C4-2B (cell line): ENCODE results near the gene SPATS2L.

ENCODE experiments used
- H3K27ac ChIP-seq: fragments of 450-650 bp; 2 replicates; pipeline ENCODE4 v1.5.1; 2017
- CTCF ChIP-seq: fragments of 450-650 bp; conservative IDR thresholded peaks from 2 replicates; pipeline ENCODE4 v1.5.1; 2017; ENCODE audit warnings: mild to moderate bottlenecking
- ZFX ChIP-seq: fragments of 450-650 bp; IDR thresholded peaks from 2 replicates; pipeline ENCODE4 v1.6.1; 2017

SPATS2L gene

GRCh38 chr2:200408428-200409316 is 102.2 kb downstream of the SPATS2L start:
- TF ChIP-seq CTCF = no peak
- TF ChIP-seq ZFX = no peak
- H3K27ac ChIP-seq = no peak overlapping the region

- no peak for TF ChIP-seq CTCF
- no peak for TF ChIP-seq ZFX
- H3K27ac ChIP-seq = no peak overlapping the region
Observed at GRCh38 chr2:200411831-200412230, 105.3 kb downstream of the SPATS2L start.

- no peak overlapping the region for H3K27ac ChIP-seq
- TF ChIP-seq ZFX (no peak), CTCF (no peak)
Observed at GRCh38 chr2:200414367-200414766, 107.9 kb downstream of the SPATS2L start.

GRCh38 chr2:200415455-200415854 is 109.0 kb downstream of the SPATS2L start:
- TF ChIP-seq CTCF (no peak), ZFX (no peak)
- no peak overlapping the region for H3K27ac ChIP-seq

GRCh38 chr2:200416878-200417277 is 110.4 kb downstream of the SPATS2L start:
- no peak for TF ChIP-seq CTCF
- H3K27ac ChIP-seq = no peak overlapping the region

GRCh38 chr2:200417366-200417765 is 110.9 kb downstream of the SPATS2L start:
- no peak overlapping the region for H3K27ac ChIP-seq
- TF ChIP-seq CTCF = no peak
- no peak for TF ChIP-seq ZFX

- no peak overlapping the region for H3K27ac ChIP-seq
- TF ChIP-seq ZFX = no peak
- no peak for TF ChIP-seq CTCF
Observed at GRCh38 chr2:200418399-200418798, 111.9 kb downstream of the SPATS2L start.
